ENCODE data around the gene ERF. TPM values are rescaled to one million over a fixed set of nuclear protein-coding genes. Genes with fewer than 3 reads are reported as not detected.
A peak's percentile ranks its signal among the peaks of the same experiment; 100 is the strongest.

The ERF gene
- total and polyA plus RNA-seq, 7 donors = 7.1 to 13.5 (median 11.4) TPM

DNA sequence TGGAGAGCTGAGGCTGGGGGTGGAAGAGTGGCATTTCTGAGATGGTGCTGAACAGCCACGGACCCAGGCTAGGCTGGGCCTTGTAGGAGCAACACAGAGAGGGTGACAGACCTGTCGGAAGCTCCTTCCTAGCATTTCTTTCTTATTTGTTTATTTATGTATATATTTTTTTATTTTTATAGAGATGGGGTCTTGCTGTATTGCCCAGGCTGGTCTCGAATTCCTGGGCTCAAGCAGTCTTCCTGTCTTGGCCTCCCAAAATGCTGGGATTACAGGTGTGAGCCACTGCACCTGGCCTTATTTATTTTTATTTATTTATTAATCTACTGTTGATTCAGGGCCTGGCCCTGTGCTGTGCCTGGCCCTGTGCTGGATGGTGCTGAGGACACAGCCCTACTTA, 20.6 kb upstream of the ERF start:
- DNase-seq = no peak
- intact Hi-C loops (cut with DNase I) = no loop called here
- peaks cover 68% of the 10 kb centered on the region for H3K4me1 ChIP-seq
- ATAC-seq = no peak
- TF ChIP-seq, protein P1, sequence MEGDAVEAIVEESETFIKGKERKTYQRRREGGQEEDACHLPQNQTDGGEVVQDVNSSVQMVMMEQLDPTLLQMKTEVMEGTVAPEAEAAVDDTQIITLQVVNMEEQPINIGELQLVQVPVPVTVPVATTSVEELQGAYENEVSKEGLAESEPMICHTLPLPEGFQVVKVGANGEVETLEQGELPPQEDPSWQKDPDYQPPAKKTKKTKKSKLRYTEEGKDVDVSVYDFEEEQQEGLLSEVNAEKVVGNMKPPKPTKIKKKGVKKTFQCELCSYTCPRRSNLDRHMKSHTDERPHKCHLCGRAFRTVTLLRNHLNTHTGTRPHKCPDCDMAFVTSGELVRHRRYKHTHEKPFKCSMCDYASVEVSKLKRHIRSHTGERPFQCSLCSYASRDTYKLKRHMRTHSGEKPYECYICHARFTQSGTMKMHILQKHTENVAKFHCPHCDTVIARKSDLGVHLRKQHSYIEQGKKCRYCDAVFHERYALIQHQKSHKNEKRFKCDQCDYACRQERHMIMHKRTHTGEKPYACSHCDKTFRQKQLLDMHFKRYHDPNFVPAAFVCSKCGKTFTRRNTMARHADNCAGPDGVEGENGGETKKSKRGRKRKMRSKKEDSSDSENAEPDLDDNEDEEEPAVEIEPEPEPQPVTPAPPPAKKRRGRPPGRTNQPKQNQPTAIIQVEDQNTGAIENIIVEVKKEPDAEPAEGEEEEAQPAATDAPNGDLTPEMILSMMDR (IDR thresholded peaks at IDR 0.05) = no peak
- peak overlapping the region; percentile 24 for H3K27ac ChIP-seq
- WGBS, 3 donors = 85 to 90% (median 87%) methylated on average over 3 of the region's 3 CpGs
- no peaks in the 10 kb centered on the region for H3K27me3 ChIP-seq (ENCODE audit: insufficient read depth in 3 of 3, low read length in 2 of 3)
- no peak overlapping the region for H3K4me3 ChIP-seq
- H3K36me3 ChIP-seq (ENCODE audit: insufficient read depth in 1 of 2, low read depth in 1 of 2) = peaks cover 4 to 47% of the 10 kb centered on the region in 2 donors
- H3K9me3 ChIP-seq = no peaks in the 10 kb centered on the region

DNA sequence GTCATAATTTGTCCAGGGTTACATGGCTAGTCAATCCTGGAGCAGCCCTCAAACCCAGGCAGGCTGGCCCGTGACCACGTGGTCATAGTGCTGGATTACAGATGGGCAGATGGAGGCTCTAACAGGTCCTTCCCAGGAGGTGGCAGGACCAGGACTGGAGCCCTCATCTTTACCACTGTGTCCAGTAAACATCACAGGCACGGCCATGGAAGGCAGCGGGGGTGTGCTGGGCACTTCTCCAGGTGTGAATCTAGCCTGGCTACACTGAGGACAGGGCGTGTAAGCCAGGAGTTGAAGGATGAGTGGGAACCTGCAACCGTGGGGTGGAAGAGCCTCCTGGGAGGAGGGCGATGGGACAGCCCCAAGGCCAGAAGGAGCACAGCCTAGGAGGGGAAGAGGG, 20.2 kb upstream of the ERF start:
- Histone ChIP-seq H3K27me3 (ENCODE audit: insufficient read depth in 3 of 3, low read length in 2 of 3) (no peaks in the 10 kb centered on the region), H3K4me1 (peaks cover 72% of the 10 kb centered on the region), H3K4me3 (no peak overlapping the region), H3K36me3 (ENCODE audit: insufficient read depth in 1 of 2, low read depth in 1 of 2) (peaks cover 4 to 47% of the 10 kb centered on the region in 2 donors), H3K9me3 (no peaks in the 10 kb centered on the region), H3K27ac (peak overlapping the region; percentile 9)
- WGBS, 3 donors = 44 to 68% (median 60%) methylated on average over 7 of the region's 7 CpGs
- no peak for ATAC-seq
- TF ChIP-seq, protein P1 (IDR thresholded peaks at IDR 0.05) = no peak
- no peak for DNase-seq
- intact Hi-C loops (cut with DNase I) = no loop called here

DNA sequence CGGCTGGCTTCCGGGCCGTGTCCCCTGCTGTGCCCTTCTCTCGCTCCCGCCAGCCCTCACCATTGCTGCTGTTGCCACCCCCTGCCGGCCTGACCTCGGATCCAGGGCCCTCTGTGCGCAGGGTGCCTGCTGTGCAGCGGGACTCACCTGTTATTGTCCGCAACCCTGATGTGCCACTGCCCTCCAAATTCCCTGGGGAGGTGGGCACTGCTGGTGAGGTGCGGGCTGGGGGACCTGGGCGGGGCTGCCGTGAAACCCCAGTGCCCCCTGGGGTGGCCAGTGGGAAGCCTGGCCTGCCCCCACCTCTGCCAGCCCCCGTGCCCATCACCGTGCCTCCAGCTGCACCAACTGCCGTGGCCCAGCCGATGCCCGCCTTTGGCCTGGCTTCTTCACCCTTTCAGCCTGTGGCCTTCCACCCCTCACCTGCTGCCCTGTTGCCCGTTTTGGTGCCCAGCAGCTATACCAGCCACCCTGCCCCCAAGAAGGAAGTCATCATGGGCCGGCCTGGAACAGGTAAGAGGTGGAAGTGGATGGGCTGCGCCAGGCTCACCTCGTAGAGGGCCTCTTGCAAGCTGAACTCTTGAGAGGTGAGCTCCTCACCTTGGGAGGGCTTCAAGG, 19.2 kb upstream of the ERF start:
- 86 to 94% (median 86%) methylated on average over 20 to 22 of the region's 22 CpGs for WGBS, 3 donors
- peak in 1 of 2 donors; percentile 13 for DNase-seq

DNA sequence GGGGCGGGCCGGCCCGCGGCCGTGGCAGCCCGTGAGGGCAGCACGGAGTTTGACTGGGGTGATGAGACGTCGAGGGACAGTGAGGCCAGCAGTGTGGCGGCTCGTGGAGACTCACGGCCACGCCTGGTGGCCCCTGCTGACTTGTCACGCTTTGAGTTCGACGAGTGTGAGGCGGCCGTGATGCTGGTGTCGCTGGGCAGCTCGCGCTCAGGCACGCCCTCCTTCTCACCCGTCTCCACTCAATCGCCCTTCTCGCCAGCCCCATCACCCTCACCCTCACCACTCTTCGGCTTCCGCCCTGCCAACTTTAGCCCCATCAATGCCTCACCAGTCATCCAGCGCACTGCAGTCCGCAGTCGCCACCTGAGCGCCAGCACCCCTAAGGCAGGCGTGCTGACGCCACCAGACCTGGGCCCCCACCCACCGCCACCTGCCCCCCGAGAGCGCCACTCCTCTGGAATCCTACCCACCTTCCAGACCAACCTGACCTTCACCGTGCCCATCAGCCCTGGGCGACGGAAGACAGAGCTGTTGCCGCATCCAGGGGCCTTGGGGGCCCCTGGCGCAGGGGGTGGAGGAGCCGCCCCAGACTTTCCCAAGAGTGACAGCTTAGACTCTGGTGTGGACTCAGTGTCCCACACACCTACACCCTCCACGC, 18.6 kb upstream of the ERF start:
- no peak for DNase-seq
- intact Hi-C loops (cut with DNase I) = no loop called here
- Histone ChIP-seq H3K36me3 (ENCODE audit: insufficient read depth in 1 of 2, low read depth in 1 of 2) (peaks cover 4 to 47% of the 10 kb centered on the region in 2 donors), H3K27me3 (ENCODE audit: insufficient read depth in 3 of 3, low read length in 2 of 3) (no peaks in the 10 kb centered on the region), H3K9me3 (no peaks in the 10 kb centered on the region), H3K4me1 (peaks cover 62% of the 10 kb centered on the region), H3K27ac (peak overlapping the region; percentile 5), H3K4me3 (no peak overlapping the region)
- WGBS, 3 donors = 91 to 93% (median 91%) methylated on average over 37 to 43 of the region's 43 CpGs
- no peak for ATAC-seq
- TF ChIP-seq, protein P1 (IDR thresholded peaks at IDR 0.05) = no peak

More for the DNA sequence above, 19.2 kb upstream of the ERF start:
- TF ChIP-seq, protein P1 (IDR thresholded peaks at IDR 0.05) = no peak
- no peak for ATAC-seq
- Histone ChIP-seq H3K27ac (peak overlapping the region; percentile 30), H3K9me3 (no peaks in the 10 kb centered on the region), H3K4me3 (no peak overlapping the region), H3K36me3 (ENCODE audit: insufficient read depth in 1 of 2, low read depth in 1 of 2) (peaks cover 4 to 47% of the 10 kb centered on the region in 2 donors), H3K27me3 (ENCODE audit: insufficient read depth in 3 of 3, low read length in 2 of 3) (no peaks in the 10 kb centered on the region), H3K4me1 (peaks cover 68% of the 10 kb centered on the region)
- intact Hi-C loops (cut with DNase I) = no loop called here

Data from psoas muscle (tissue), 8 donors.